GM12878 (cell line): ENCODE measurements around the gene EEF1G. TPM values are rescaled to one million over a fixed set of nuclear protein-coding genes. Genes with fewer than 3 reads are reported as not detected.

Source experiments
- ATAC-seq: fragments of 200-7000 bp; cut with Tn5 transposase; 3 replicates; pipeline ENCODE4 v1.9.1; 2020; ENCODE audit warnings: mild to moderate bottlenecking, moderate library complexity
- BruUV-seq: library from RNA; stranded (reverse); fragments of 400-500 nt; replicated peaks from 2 replicates; lab custom pipeline; 2021; lab: Mats Ljungman, UMichigan
- CTCF ChIA-PET: fragments of 300-600 bp; sonication (Branson Sonifier 250); formaldehyde crosslinking; extraction: SDS; loops from one replicate; lab custom pipeline; 2021; ENCODE audit warnings: inconsistent platforms; lab: Yijun Ruan, JAX
- POLR2A ChIA-PET: fragments of 350-600 bp; formaldehyde crosslinking; extraction: SDS; loops from one replicate; lab custom pipeline; 2021; ENCODE audit warnings: inconsistent platforms; lab: Charles Lee
- RAD21 ChIA-PET: fragments of 300-600 bp; sonication (Branson Sonifier 250); formaldehyde crosslinking; loops from one replicate; lab custom pipeline; 2023; ENCODE audit warnings: antibody characterized with exemption; ENCODE audit not compliant: unreplicated experiment; lab: Charles Lee
- SMC1A ChIA-PET: fragments of 300-600 bp; sonication (Branson Sonifier 250); formaldehyde crosslinking; loops from one replicate; lab custom pipeline; 2023; ENCODE audit not compliant: unreplicated experiment, uncharacterized antibody; lab: Charles Lee
- DNase-seq: peaks from one replicate; pipeline ENCODE4 v3.0.0-alpha.2; 2011; ENCODE audit warnings: low read depth, low spot score
- FAIRE-seq: peaks from 3 replicates; lab custom pipeline; 2011; peaks lifted over from hg19 to GRCh38; lab: Jason Lieb, UNC
- H2AFZ ChIP-seq: 2 replicates; pipeline ENCODE4 v1.6.0; 2011; ENCODE audit warnings: low read depth, low read length, control low read depth; ENCODE audit not compliant: control insufficient read depth
- H3K27ac ChIP-seq: 2 replicates; pipeline ENCODE4 v1.5.1; 2011; ENCODE audit warnings: control low read depth; ENCODE audit not compliant: control insufficient read depth, insufficient read depth
- H3K27me3 ChIP-seq, 2 experiments: replicated peaks in 1 of 2; 2 replicates each; pipeline versions ENCODE4 v1.6.0 to v1.6.1; 2011; ENCODE audit warnings: low read length in 1 of 2; ENCODE audit not compliant: control insufficient read depth in 2 of 2, insufficient read depth in 2 of 2
- H3K36me3 ChIP-seq, 2 experiments: 2 replicates each; pipeline ENCODE4 v1.5.1; 2011; ENCODE audit warnings: low read length in 1 of 2; ENCODE audit not compliant: control insufficient read depth in 2 of 2, insufficient read depth in 2 of 2
- H3K4me1 ChIP-seq: 2 replicates; pipeline ENCODE4 v1.6.1; 2011; ENCODE audit warnings: mild to moderate bottlenecking, low read length, moderate library complexity, mixed read lengths; ENCODE audit not compliant: control insufficient read depth, insufficient read depth
- H3K4me2 ChIP-seq: 2 replicates; pipeline ENCODE4 v1.6.0; 2011; ENCODE audit warnings: control low read depth; ENCODE audit not compliant: control insufficient read depth, insufficient read depth
- H3K4me3 ChIP-seq: fragments of 200-600 bp; sonication (generic); 2 replicates; pipeline ENCODE4 v1.5.1; 2016
- H3K79me2 ChIP-seq: 2 replicates; pipeline ENCODE4 v1.6.0; 2011; ENCODE audit warnings: low read length; ENCODE audit not compliant: control insufficient read depth, insufficient read depth
- H3K9ac ChIP-seq: 2 replicates; pipeline ENCODE4 v1.8.0; 2011; ENCODE audit warnings: low read length, control low read depth, mixed read lengths; ENCODE audit not compliant: control insufficient read depth, insufficient read depth
- H3K9me3 ChIP-seq: replicated peaks from 3 replicates; pipeline ENCODE4 v1.5.1; 2011; ENCODE audit warnings: mild to moderate bottlenecking, low read length; ENCODE audit not compliant: control insufficient read depth, insufficient read depth
- H4K20me1 ChIP-seq: 2 replicates; pipeline ENCODE4 v1.6.0; 2011; ENCODE audit not compliant: control insufficient read depth, insufficient read depth
- IKZF2 ChIP-seq, 2 experiments: fragments of 450-650 bp; IDR thresholded peaks; 2 replicates each; pipeline ENCODE4 v1.6.1; 2017; ENCODE audit warnings: mild to moderate bottlenecking in 2 of 2, moderate library complexity in 2 of 2
- MEF2A ChIP-seq: IDR thresholded peaks from 2 replicates; pipeline ENCODE4 v1.6.1; 2011; ENCODE audit warnings: low read depth, mild to moderate bottlenecking, low read length, moderate library complexity; ENCODE audit not compliant: insufficient read depth
- NFYA ChIP-seq: IDR thresholded peaks from 2 replicates; pipeline ENCODE4 v1.6.1; 2011; ENCODE audit warnings: low read depth, mild to moderate bottlenecking, low read length, improper control_type of control experiment, borderline replicate concordance
- PAX8 ChIP-seq: fragments of 450-650 bp; IDR thresholded peaks from 2 replicates; pipeline ENCODE4 v1.6.1; 2017; ENCODE audit warnings: mild to moderate bottlenecking, moderate library complexity
- RBBP5 ChIP-seq: fragments of 200-600 bp; sonication (generic); conservative IDR thresholded peaks from 2 replicates; pipeline ENCODE4 v1.6.1; 2016
- SMC3 ChIP-seq: IDR thresholded peaks from 2 replicates; pipeline ENCODE4 v1.6.1; 2011; ENCODE audit warnings: low read length, improper control_type of control experiment, borderline replicate concordance
- TAF1 ChIP-seq: IDR thresholded peaks from 2 replicates; pipeline ENCODE4 v1.6.1; 2011; ENCODE audit warnings: mild to moderate bottlenecking, low read depth, low read length, borderline replicate concordance
- TCF7 ChIP-seq: IDR thresholded peaks from 2 replicates; pipeline ENCODE4 v1.6.1; 2014; ENCODE audit warnings: antibody characterized with exemption, borderline replicate concordance
- YBX1 ChIP-seq: fragments of 450-650 bp; IDR thresholded peaks from 2 replicates; pipeline ENCODE4 v1.6.1; 2016; ENCODE audit warnings: antibody characterized with exemption
- YY1 ChIP-seq: IDR thresholded peaks from 2 replicates; pipeline ENCODE4 v1.6.1; 2011; ENCODE audit warnings: low read depth, mild to moderate bottlenecking, low read length
- ZNF622 ChIP-seq: fragments of 450-650 bp; IDR thresholded peaks from 2 replicates; pipeline ENCODE4 v1.6.1; 2017; ENCODE audit warnings: mild to moderate bottlenecking, inconsistent platforms
- ZSCAN29 ChIP-seq: fragments of 450-650 bp; IDR thresholded peaks from 2 replicates; pipeline ENCODE4 v1.6.1; 2017; ENCODE audit warnings: mild to moderate bottlenecking, moderate library complexity
- WGBS: methylation state at CpG from one replicate; pipeline ENCODE4 v1.1.6; 2016; ENCODE audit warnings: low lambda C conversion rate; ENCODE audit not compliant: insufficient replicate concordance, insufficient coverage; ENCODE audit errors: missing lambda C conversion rate; 5-methylcytosine and 5-hydroxymethylcytosine counted together
- in situ Hi-C: fragments of 300-500 bp; cut with MboI; formaldehyde crosslinking; loops from 9 replicates; pipeline ENCODE4 v1.14.3; 2018; ENCODE audit warnings: mixed read lengths
- intact Hi-C: fragments of 100-400 bp; cut with micrococcal nuclease; formaldehyde crosslinking; loops from one replicate; pipeline ENCODE4 v1.14.2; 2022; ENCODE audit not compliant: unreplicated experiment
- polyA plus RNA-seq, 11 experiments: library from polyadenylated mRNA; depleted of rRNA in 4 of 11; unstranded in 6 of 11; stranded (reverse) in 5 of 11; fragments of >200 nt; fragmentation: Nextera tagmentation in 4 of 11; fragmentation: Illumina TruSeq in 1 of 11; extraction: Ambion mirVana in 4 of 11; extraction: Trizol in 1 of 11; gene quantifications; 1 replicate in 1 of 11; 2 replicates in 10 of 11; pipeline versions ENCODE4 v1.2.1 to v1.2.3, GENCODE V29; 2011 to 2016; ENCODE audit warnings: inconsistent platforms in 2 of 11, missing spikeins in 2 of 11, low read depth in 1 of 11
- total RNA-seq, 4 experiments: library from RNA; depleted of rRNA in 3 of 4; stranded (reverse); fragments of >200 nt in 3 of 4; fragmentation: Illumina TruSeq in 1 of 4; extraction: Trizol in 1 of 4; gene quantifications; 2 replicates each; pipeline versions ENCODE4 v1.2.1 to v1.2.3, GENCODE V29; 2013 to 2021
- TF ChIP-seq, protein P1 (sequence below): fragments of 450-650 bp; formaldehyde crosslinking; IDR thresholded peaks from 2 replicates; pipeline ENCODE4 v1.4.0; 2022; ENCODE audit warnings: mild to moderate bottlenecking, moderate library complexity
- TF ChIP-seq, protein P2 (sequence below): fragments of 450-650 bp; IDR thresholded peaks from 2 replicates; pipeline ENCODE4 v1.6.1; 2016; ENCODE audit warnings: mild to moderate bottlenecking
- TF ChIP-seq, protein P3 (sequence below): fragments of 450-650 bp; IDR thresholded peaks from 2 replicates; pipeline ENCODE4 v1.6.1; 2018; ENCODE audit warnings: borderline replicate concordance, mild to moderate bottlenecking; ENCODE audit not compliant: partially characterized antibody

EEF1G gene
- total and polyA plus RNA-seq, 10 of the 15 experiments (the other 5 are each of a cell fraction or from before 2014, with no cell fraction given) = 850 to 2,739 (median 2,277) TPM

DNA sequence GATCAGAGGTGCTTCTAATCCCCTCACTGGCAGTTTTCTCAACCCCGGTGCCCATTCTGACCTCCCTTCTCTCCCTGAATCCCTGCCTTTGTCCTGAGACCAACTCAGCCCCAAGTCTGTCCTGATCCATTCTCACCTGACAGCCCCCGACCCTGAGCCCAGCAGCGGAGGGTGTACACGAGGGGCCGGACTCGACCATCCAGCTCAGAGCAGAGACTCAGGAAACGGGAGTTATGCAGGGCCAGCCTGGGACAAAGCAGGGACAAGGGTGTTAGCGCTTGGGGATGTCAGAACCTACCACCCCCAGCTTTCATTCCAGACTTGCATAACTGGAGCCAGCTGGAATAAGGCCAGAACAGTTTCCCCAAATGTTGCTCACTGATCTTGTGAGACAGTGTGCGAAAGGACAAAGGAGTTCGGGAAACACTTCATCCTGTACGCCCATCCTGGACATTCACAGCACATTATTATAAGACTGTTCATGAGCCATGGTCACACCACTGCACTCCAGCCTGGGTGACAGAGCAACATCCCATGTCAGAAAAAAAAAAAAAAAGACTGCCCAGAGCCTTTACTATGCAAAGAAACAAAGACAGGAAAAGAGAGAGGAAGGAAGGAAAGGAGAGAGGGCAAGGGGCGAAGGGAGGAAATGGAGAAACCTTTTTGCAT is 3.5 kb upstream of the EEF1G start:
- Histone ChIP-seq H3K79me2 (peaks cover 25% of the 10 kb centered on the region), H3K9me3 (no peaks in the 10 kb centered on the region), H2AFZ (no peak overlapping the region), H3K9ac (no peak overlapping the region), H4K20me1 (no peaks in the 10 kb centered on the region), H3K4me1 (peaks cover 5% of the 10 kb centered on the region; the same call in 1 of the 2 replicates), H3K4me2 (no peak overlapping the region), H3K36me3 (peaks cover 16 to 19% of the 10 kb centered on the region in 2 experiments; a peak in 3 of 4 replicates), H3K4me3 (no peak overlapping the region), H3K27me3 (no peaks in the 10 kb centered on the region), H3K27ac (no peak overlapping the region)
- ChIA-PET SMC1A (interaction anchor here (1.2 kb wide), 1 partner anchor 116 kb away, joined by 3 read pairs; no protein-coding TSS in a partner anchor), RAD21 (interaction anchor here (0.7 kb wide), 1 partner anchor 117 kb away, joined by 3 read pairs; no protein-coding TSS in a partner anchor), POLR2A (interaction anchor here (0.7 to 1.2 kb wide), 3 partner anchors 14 to 716 kb away, joined by 3 to 4 read pairs (median 4); partner anchors contain the start of gene TUT1), CTCF (interaction anchor here (1.0 kb wide), 1 partner anchor 16 kb away, joined by 3 read pairs; no protein-coding TSS in a partner anchor)
- no TSS peak for BruUV-seq
- no peak for FAIRE-seq
- in situ Hi-C loops = no loop called here
- DNase-seq = no peak
- TF ChIP-seq IKZF2 (IDR thresholded peaks at IDR 0.05) (no peak), NFYA (no peak), ZSCAN29 (no peak), PAX8 (no peak), YBX1 (no peak), TCF7 (no peak), SMC3 (no peak), TAF1 (no peak), RBBP5 (no peak), MEF2A (no peak), YY1 (no peak), ZNF622 (no peak)
- TF ChIP-seq, protein P1, sequence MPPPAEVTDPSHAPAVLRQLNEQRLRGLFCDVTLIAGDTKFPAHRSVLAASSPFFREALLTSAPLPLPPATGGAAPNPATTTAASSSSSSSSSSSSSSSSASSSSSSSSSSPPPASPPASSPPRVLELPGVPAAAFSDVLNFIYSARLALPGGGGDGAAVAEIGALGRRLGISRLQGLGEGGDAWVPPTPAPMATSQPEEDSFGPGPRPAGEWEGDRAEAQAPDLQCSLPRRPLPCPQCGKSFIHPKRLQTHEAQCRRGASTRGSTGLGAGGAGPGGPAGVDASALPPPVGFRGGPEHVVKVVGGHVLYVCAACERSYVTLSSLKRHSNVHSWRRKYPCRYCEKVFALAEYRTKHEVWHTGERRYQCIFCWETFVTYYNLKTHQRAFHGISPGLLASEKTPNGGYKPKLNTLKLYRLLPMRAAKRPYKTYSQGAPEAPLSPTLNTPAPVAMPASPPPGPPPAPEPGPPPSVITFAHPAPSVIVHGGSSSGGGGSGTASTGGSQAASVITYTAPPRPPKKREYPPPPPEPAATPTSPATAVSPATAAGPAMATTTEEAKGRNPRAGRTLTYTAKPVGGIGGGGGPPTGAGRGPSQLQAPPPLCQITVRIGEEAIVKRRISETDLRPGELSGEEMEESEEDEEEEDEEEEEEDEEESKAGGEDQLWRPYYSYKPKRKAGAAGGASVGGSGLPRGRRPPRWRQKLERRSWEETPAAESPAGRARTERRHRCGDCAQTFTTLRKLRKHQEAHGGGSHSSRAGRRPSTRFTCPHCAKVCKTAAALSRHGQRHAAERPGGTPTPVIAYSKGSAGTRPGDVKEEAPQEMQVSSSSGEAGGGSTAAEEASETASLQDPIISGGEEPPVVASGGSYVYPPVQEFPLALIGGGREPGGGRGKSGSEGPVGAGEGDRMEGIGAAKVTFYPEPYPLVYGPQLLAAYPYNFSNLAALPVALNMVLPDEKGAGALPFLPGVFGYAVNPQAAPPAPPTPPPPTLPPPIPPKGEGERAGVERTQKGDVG (CRISPR knock-in tag) = no peak
- TF ChIP-seq, protein P2, sequence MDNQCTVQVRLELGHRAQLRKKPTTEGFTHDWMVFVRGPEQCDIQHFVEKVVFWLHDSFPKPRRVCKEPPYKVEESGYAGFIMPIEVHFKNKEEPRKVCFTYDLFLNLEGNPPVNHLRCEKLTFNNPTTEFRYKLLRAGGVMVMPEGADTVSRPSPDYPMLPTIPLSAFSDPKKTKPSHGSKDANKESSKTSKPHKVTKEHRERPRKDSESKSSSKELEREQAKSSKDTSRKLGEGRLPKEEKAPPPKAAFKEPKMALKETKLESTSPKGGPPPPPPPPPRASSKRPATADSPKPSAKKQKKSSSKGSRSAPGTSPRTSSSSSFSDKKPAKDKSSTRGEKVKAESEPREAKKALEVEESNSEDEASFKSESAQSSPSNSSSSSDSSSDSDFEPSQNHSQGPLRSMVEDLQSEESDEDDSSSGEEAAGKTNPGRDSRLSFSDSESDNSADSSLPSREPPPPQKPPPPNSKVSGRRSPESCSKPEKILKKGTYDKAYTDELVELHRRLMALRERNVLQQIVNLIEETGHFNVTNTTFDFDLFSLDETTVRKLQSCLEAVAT = no peak
- TF ChIP-seq, protein P3, sequence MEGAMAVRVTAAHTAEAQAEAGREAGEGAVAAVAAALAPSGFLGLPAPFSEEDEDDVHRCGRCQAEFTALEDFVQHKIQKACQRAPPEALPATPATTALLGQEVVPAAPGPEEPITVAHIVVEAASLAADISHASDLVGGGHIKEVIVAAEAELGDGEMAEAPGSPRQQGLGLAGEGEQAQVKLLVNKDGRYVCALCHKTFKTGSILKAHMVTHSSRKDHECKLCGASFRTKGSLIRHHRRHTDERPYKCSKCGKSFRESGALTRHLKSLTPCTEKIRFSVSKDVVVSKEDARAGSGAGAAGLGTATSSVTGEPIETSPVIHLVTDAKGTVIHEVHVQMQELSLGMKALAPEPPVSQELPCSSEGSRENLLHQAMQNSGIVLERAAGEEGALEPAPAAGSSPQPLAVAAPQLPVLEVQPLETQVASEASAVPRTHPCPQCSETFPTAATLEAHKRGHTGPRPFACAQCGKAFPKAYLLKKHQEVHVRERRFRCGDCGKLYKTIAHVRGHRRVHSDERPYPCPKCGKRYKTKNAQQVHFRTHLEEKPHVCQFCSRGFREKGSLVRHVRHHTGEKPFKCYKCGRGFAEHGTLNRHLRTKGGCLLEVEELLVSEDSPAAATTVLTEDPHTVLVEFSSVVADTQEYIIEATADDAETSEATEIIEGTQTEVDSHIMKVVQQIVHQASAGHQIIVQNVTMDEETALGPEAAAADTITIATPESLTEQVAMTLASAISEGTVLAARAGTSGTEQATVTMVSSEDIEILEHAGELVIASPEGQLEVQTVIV = no peak
- intact Hi-C loops = no loop called here
- no peak for ATAC-seq
- whole genome bisulfite sequencing = 89% methylated on average over 12 of the region's 12 CpGs
